ENCODE results near the gene AP5B1.
"Not testable (repeated sequence)": the region's sequence is repeated elsewhere in the genome, so short reads cannot be mapped to it uniquely, and the experiment has no call there.

Gene AP5B1

DNA sequence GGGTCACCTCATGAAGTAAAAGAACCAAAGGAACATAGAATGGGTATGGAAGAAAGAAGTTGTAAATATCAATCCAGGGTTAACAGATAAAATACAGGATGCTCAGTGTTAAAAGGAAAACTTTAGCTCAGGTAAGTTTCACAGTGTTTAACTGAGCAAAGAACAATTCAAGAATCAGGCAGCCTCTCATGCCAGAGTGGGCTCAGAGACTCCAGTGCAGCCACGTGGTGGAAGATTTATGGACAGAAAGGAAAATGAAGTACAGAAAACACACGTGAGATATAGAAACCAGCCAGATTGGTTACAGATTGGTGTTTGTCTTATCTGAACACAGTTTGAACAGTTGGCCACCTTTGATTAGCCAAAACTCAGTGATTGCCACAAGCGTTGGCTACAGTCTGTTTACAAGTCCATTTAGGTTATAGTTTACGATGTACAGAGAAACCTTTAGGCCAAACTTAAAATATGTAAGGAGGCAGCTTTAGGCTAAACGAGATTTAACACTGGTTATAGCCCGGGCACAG is 9.1 kb downstream of the AP5B1 start:
- in situ Hi-C loops (cut with HindIII; ENCODE audit: low sequenced_read_pairs): no loop called here

- in situ Hi-C loops (cut with HindIII; ENCODE audit: low sequenced_read_pairs): no loop called here
These were observed 9.7 kb downstream of the AP5B1 start for GRCh38 chr11:65770951-65771567.

DNA sequence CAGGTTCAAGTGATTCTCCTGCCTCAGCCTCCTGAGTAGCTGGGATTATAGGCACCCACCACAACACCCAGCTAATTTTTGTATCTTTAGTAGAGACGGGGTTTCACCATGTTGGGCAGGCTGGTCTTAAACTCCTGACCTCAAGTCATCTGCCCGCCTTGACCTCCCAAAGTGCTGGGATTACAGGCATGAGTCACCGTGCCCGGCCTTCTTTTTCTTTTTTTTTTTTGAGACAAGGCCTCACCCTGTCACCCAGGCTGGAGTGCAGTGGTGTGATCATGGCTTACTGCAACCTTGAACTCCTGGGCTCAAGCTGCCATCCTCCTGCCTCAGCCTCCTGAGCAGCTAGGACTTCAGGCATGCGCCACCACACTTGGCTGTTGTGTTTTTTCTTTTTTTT is 13.0 kb downstream of the AP5B1 start:
- in situ Hi-C loops (cut with HindIII; ENCODE audit: low sequenced_read_pairs): loop anchor here (10.0 kb wide), 1 partner anchor 47 kb away; no protein-coding TSS in a partner anchor

DNA sequence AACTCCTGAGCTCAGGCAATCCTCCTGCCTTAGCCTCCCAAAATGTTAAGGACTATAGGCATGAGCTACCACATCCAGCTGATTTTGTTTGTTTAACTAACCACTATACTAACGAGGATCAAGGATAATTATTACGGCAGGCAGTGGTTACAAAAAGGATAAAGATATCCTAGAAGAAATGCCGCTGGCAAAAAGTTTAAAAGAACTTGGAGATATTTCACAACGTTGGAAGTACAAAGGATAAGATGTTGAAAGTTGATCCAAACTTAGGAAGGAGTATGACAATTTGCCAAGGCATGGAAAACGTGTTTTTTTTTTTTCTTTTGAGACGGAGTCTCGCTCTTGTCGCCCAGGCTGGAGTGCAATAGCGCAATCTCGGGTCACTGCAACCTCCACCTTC is 13.4 kb downstream of the AP5B1 start:
- in situ Hi-C loops (cut with HindIII; ENCODE audit: low sequenced_read_pairs): loop anchor here (10.0 kb wide), 1 partner anchor 47 kb away; no protein-coding TSS in a partner anchor

- in situ Hi-C loops (cut with HindIII; ENCODE audit: low sequenced_read_pairs): loop anchor here (10.0 kb wide), 1 partner anchor 48 kb away; no protein-coding TSS in a partner anchor
These were observed 14.2 kb downstream of the AP5B1 start for GRCh38 chr11:65766535-65766934.

- in situ Hi-C loops (cut with HindIII; ENCODE audit: low sequenced_read_pairs): loop anchor here (10.0 kb wide), 1 partner anchor 50 kb away; no protein-coding TSS in a partner anchor
These were observed 16.3 kb downstream of the AP5B1 start for GRCh38 chr11:65764434-65764833.

DNA sequence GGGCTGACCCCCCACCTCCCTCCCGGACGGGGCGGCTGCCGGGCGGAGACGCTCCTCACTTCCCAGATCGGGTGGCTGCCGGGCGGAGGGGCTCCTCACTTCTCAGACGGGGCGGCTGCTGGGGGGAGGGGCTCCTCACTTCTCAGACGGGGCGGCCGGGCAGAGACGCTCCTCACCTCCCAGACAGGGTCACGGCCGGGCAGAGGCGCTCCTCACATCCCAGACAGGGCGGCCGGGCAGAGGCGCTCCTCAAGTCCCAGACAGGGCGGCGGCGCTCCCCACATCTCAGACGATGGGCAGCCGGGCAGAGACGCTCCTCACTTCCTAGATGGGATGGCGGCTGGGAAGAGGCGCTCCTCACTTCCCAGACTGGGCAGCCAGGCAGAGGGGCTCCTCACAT is 18.0 kb downstream of the AP5B1 start:
- in situ Hi-C loops (cut with HindIII; ENCODE audit: low sequenced_read_pairs): loop anchor here (10.0 kb wide), 1 partner anchor 52 kb away; no protein-coding TSS in a partner anchor

DNA sequence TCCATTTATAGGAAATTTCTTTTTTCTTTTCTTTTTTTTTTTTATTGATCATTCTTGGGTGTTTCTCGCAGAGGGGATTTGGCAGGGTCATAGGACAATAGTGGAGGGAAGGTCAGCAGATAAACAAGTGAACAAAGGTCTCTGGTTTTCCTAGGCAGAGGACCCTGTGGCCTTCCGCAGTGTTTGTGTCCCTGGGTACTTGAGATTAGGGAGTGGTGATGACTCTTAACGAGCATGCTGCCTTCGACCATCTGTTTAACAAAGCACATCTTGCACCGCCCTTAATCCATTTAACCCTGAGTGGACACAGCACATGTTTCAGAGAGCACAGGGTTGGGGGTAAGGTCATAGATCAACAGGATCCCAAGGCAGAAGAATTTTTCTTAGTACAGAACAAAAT is 18.6 kb downstream of the AP5B1 start:
- in situ Hi-C loops (cut with HindIII; ENCODE audit: low sequenced_read_pairs): loop anchor here (10.0 kb wide), 1 partner anchor 53 kb away; no protein-coding TSS in a partner anchor

GRCh38 chr11:65745049-65745448 is 35.7 kb downstream of the AP5B1 start:
- in situ Hi-C loops (cut with HindIII; ENCODE audit: low sequenced_read_pairs): no loop called here

GRCh38 chr11:65744699-65745042 is 36.1 kb downstream of the AP5B1 start:
- in situ Hi-C loops (cut with HindIII; ENCODE audit: low sequenced_read_pairs): no loop called here

- in situ Hi-C loops (cut with HindIII; ENCODE audit: low sequenced_read_pairs): no loop called here
These were observed 36.6 kb downstream of the AP5B1 start for GRCh38 chr11:65744026-65744698.

GRCh38 chr11:65743681-65744025 is 37.1 kb downstream of the AP5B1 start:
- in situ Hi-C loops (cut with HindIII; ENCODE audit: low sequenced_read_pairs): no loop called here

DNA sequence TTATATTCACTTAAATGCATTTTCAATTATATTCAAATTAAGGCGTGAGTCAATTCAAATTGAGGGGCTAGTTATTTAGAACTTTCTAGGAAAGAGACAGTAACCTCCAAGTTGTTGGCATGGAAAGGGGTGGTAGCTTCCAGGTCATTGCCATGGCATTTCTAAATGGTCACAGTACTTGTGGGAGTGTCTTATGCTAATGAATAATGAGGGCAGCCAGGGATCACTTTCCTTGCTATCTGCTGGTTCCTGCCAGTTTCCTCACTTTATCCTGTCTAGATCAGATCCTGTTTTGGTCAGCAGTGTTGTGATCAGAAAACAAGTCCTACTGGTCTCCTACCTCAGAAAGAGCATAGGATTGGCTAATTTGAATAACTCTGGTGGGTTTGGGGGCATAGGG is 38.4 kb downstream of the AP5B1 start:
- in situ Hi-C loops (cut with HindIII; ENCODE audit: low sequenced_read_pairs): no loop called here

DNA sequence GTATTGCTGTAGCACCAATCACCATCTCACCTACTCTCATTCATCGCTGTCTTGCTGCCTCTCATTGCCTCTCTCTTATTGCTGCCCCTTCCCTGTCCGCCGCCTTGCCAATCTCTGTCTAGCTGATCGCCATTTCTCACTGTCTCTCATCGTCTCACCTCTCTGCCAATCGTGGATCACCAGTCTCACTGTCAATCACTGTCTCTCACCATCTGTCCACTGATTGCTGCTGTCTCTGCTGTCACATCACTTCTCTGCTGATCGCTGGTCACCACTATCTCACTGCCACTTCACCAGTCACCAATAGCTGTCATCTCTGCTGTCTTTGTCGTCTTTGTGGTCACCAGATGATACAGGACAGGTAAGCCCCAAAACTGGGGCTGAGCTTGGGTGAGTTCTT is 39.6 kb downstream of the AP5B1 start:
- in situ Hi-C loops (cut with HindIII; ENCODE audit: low sequenced_read_pairs): no loop called here

DNA sequence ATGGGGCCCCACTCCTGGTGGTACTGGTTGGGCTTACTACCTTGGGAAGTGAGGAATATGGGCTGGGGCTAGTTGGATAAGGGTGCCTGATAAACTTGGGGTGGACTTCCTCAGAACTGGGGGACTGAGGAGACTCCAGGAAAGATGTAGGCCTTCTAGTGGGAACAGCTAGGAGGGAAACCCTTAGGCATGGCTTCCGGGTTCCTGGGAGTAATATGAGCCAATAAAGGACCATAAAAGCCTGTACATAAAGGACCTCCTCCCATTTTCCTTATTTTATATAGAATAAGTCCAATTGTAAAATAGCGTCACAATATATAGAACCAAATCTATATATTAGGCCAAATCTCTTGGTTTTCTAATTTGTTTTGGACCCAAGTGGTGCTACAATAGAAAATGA is 41.8 kb downstream of the AP5B1 start:
- in situ Hi-C loops (cut with HindIII; ENCODE audit: low sequenced_read_pairs): no loop called here

- in situ Hi-C loops (cut with HindIII; ENCODE audit: low sequenced_read_pairs): no loop called here
These were observed 44.0 kb downstream of the AP5B1 start for GRCh38 chr11:65736810-65737209.

DNA sequence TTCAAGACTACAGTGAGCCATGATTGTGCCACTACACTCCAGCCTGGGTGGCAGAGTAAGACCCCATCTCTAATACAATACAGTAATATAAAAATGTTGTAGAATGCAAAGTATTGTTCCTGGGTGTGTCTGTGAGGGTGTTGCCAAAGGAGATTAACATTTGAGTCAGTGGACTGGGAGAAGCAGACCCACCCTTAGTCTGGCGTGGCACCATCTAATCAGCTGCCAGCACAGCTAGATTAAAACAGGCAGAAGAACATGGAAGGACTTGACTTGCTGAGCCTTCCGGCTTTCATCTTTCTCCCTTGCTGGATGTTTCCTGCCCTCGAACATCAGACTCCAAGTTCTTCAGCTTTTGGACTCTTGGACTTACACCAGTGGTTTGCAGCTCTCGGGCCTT is 45.7 kb downstream of the AP5B1 start:
- in situ Hi-C loops (cut with HindIII; ENCODE audit: low sequenced_read_pairs): not testable (repeated sequence)

DNA sequence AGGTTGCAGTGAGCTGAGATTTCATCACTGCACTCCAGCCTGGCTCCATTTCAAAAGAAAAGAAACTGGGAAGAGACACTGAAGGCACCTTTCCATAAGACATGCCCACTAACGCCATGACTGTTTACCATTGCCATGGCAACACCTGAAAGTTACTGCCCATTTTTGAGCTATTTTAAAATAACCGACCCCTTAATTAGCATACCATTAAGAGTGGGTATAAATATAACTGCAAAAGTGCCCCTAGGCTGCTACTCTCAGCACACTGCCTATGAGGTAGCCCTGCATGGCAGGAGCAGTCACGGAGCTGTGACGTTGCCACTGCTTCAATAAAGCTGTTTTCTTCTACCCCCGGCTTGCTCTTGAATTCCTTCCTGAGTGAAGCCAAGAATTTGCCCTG is 50.3 kb downstream of the AP5B1 start:
- in situ Hi-C loops (cut with HindIII; ENCODE audit: low sequenced_read_pairs): no loop called here

DNA sequence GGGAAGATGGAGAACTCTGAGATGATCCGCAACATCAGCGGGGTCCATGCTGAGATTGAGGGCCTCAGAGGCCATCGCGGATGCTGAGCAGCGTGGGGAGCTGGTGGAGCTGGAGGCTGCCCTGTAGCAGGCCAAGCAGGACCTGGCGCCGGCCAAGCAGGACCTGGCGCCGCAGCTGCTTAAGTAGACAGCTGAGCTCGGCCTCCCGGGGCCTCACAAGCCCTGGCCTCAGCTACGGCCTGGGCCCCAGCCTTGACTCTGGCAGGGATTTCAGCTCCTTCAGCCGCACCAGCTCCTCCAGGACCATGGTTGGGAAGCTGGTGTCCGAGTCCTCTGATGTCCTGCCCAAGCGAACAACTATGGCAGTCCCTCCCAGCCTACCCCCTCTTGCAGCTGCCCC is 52.9 kb downstream of the AP5B1 start:
- in situ Hi-C loops (cut with HindIII; ENCODE audit: low sequenced_read_pairs): no loop called here

DNA sequence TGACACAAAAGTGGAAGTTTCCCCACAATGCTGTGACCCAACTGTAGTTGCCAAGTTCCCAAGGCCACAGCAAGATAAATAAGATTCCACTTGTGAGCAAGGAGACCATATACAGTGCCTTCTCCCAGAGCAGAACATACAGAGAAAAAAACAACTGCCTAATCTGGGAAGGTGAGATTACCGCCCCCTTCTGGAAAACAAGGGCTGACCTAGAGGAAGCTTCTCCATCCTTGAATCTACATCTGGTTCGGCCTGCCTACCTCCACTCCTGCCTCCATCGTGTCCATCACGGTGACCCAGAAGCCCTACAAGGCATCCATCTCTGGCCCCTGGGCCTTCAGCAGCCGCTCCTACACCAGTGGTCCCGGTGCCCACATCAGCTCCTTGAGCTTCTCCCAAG is 54.1 kb downstream of the AP5B1 start:
- in situ Hi-C loops (cut with HindIII; ENCODE audit: low sequenced_read_pairs): no loop called here
